HG03442 (cell line): Measurements from ENCODE around the gene DAGLA.

Experiments used
- ATAC-seq: cut with Tn5 transposase; IDR thresholded peaks from one replicate; pipeline ENCODE4 v1.9.1; 2021; ENCODE audit warnings: mild to moderate bottlenecking, moderate library complexity; ENCODE audit not compliant: unreplicated experiment

Gene DAGLA

GRCh38 chr11:61709110-61709509 lies 28.9 kb downstream of the DAGLA start:
- ATAC-seq = no peak

- no peak for ATAC-seq
Observed at GRCh38 chr11:61709572-61709971, 29.4 kb downstream of the DAGLA start.

DNA sequence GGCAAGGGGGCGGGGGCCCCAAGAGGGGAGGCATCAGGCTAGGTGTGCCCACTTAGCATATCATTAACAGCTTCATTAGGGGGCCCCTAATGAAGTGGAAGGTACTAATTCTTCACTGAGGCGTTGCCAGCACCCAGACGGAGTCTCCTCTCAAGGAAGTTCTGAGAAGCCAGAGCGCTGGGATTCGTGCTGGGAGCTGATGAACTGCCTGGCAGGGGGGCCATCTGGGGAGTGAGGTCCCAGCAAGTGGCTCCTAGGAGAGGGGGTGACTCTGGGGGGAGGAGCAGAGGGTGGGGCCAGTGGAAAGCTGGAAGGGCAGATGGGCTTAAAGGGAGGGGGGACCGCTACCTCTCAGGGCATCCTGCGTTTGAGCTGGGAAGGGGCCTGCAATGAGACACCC lies 29.8 kb downstream of the DAGLA start:
- ATAC-seq = no peak

DNA sequence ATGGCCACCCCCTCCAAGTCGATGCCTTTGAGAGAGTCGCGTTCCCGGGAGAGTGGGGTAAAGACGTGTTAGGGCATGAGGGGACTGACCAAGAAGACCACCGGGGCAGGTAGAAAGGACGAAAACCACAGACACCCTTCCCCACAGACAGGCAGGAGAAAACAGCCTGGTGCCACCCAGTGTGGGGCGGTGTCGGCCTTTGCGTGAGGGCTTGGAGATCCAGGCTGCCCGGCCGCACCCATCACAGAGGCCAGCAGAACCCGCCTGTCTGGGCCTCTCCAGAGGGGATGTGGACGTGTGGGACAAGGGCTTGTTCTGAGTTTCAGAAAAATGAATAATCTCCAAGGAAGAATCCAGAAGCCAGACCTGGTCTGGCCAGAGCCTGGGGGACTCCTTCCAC lies 30.8 kb downstream of the DAGLA start:
- no peak for ATAC-seq

GRCh38 chr11:61711498-61711897 lies 31.3 kb downstream of the DAGLA start:
- ATAC-seq = no peak

GRCh38 chr11:61712314-61712713 lies 32.1 kb downstream of the DAGLA start:
- no peak for ATAC-seq

GRCh38 chr11:61712846-61713245 lies 32.7 kb downstream of the DAGLA start:
- ATAC-seq = no peak

- ATAC-seq = no peak
Observed at GRCh38 chr11:61713464-61713863, 33.3 kb downstream of the DAGLA start.

DNA sequence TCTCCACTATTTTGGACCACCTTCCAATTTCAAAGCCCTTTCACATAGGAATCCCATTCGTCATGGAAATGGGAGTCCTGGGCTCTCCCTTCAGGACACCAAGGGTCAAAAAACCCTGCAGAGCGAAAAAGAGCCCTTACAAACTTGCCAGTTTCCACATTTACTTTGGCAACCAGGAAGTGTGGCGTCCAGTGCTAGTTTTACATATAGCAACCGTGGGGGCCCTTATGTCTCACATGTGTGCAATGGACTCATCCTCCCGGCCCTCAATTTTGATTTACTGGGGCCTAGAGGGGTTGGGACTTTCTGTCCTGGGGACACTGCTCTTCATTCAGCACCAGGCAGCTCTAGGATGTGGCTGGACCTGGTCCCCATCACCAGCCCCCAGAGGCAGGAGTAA lies 33.7 kb downstream of the DAGLA start:
- ATAC-seq = no peak

- ATAC-seq = no peak
Observed at GRCh38 chr11:61714316-61714715, 34.1 kb downstream of the DAGLA start.

DNA sequence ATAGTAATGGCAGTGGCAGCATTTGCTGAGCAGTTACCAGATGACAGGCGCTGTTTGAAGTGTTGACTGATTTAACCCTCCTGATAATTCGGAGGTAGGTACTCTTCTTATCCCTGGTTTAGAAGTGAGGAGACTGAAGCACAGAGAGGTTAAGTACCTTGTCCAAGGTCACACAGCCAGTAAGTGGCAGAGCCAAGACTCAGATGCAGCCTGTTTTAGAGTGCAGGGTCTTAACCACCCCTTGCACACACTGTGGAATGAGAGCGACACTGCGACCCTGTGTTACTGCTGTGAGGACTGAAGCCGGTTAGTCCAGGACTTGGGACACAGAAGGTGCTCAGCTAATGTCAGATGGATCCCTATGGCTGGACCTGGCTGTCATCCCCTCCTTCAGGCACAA lies 34.7 kb downstream of the DAGLA start:
- no peak for ATAC-seq

DNA sequence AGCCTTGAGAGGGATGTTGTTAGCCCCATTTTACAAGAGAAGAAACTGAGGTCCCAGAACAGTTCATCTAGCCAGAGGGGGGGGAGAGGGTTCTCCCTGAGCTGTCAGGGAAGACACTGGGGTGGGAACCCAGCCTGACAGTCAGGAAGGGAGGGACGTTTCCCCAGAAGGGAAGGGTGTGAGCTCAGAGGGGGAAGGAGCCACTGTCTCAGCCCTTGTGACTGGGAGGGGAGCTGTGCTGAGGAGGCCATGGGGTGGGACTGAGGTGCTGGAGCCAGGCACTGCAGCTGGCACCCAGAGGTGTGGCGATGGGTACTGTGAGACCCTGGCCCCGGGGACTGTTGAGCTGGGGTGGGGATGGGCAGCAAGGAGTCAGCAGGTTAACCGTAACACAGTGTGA lies 35.7 kb downstream of the DAGLA start:
- ATAC-seq = no peak

- ATAC-seq = no peak
Observed at GRCh38 chr11:61716478-61717285, 36.5 kb downstream of the DAGLA start.

DNA sequence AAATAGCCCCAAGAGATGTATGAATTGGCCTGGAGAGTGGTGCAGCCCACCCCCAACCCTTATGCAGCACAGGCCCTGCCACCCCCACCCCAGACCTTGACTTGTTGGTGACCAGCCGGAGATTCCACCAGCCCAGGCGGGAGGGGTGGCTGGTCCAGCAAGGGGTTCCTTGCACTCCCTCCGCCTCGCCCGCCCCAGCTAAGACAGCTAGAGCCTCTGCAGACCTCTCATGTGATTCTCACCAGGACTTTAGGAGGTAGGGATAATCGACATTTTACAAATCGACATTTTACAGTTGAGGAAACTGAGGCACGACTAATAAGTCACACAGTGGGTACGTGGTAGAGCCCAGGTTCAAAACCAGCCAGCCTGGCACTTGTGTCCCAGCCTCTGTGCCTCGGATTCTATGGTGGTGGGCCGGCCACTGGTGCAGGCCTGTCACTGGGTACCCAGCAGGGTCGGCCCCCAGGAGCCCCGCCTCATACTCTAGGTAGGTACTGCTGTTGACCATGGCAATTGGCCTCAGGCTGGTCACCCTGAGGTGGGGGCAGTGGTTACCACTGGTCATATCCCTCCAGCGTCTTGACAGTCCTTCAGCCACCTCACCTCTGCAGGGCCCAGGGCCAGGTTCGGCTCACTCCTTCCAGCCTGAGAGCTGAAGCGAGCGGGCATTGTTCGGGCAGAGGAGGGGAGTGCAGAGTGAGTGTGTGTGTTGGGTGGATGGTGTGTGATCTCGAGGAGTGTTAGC lies 37.3 kb downstream of the DAGLA start:
- no peak for ATAC-seq

DNA sequence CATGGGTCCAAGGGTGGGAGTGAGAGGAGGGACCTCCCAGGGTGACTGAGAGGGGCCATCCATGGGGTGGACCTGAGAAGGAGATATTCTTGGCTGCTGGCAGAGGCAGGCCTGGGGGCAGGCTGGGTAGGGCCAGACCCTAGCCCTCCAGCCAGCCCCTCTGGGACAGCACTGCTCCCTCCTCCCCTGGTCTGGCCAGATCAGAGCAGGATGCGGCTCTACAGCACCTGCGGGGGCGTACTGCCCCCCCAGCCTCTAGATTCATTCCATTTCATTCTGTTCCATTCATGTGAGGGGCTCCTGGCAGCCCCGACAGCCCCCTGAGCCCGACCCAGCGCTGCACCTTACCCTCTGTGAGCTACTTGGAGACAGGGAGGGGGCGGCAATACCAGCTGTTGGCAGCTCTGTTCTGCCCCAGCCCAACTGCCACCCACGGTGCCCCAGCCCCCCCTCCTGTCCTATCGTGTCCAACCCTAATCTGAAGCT lies 37.9 kb downstream of the DAGLA start:
- no peak for ATAC-seq

- no peak for ATAC-seq
Observed at GRCh38 chr11:61718621-61719302, 38.6 kb downstream of the DAGLA start.

DNA sequence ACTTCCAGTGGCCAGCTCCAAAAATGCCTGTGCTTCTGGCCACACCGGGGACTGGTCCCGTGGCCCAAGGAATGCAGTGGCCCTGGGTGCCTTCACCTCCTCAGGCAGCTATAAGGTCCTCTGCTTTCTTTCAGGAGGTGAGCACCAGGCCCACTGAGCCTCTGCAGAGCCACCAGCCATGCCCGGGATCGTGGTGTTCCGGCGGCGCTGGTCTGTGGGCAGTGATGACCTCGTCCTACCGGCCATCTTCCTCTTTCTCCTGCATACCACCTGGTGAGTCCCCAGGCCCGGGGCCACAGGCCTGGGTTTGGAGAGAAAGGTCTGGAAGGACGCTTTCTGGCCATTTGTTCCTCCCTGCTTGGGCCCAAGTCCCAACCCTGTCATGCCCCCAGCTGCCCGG lies 39.8 kb downstream of the DAGLA start:
- no peak for ATAC-seq

- ATAC-seq = no peak
Observed at GRCh38 chr11:61720597-61720996, 40.4 kb downstream of the DAGLA start.

- ATAC-seq = no peak
Observed at GRCh38 chr11:61724437-61724836, 44.2 kb downstream of the DAGLA start.

DNA sequence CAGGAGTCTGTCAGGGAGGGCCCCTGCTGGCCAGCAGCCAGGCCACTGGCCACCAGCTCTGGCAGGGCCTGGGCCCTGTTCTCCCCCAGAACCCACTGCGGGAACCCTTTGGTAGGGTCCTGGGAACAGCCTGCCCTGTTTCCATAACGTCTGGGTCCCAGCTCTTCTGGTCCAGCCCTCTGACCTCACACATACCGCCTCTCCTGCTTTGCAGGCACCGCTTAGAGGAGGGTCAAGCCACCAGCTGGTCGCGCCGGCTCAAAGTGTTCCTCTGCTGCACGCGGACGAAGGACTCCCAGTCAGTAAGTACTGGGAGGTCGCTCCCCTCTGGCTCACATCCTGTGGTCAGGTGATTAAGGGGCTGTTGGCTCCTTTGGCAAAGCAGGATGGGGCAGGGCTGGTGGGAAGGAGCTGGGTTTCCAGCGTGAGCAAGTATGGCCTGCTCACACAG lies 45.6 kb downstream of the DAGLA start:
- ATAC-seq = no peak

- no peak for ATAC-seq
Observed at GRCh38 chr11:61726775-61727174, 46.6 kb downstream of the DAGLA start.

DNA sequence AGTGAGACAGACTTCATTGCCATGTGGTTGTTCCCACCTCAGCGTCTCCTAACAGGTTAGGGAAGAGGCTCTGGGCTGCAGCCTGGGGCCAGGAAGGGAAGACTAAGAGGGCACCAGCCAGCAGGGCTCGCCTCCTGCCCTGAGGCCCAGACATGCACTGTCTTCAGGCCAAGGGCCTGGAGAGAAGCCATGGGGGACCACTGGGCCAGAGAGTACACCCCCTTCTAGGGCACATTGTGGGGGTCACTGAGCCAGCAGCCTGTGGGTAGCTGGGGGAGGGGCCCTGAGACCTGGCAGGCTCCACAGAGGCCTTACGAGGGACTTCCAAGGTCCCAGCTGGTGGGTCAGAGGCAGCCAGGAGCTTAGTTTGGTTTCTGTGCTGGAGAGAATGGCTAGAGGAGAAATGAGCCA lies 47.2 kb downstream of the DAGLA start:
- ATAC-seq = no peak
